ENCODE results near the gene RGS19. TPM values are rescaled to one million over a fixed set of nuclear protein-coding genes. Genes with fewer than 3 reads are reported as not detected.
A peak's percentile ranks its signal among the peaks of the same experiment; 100 is the strongest.

RGS19 gene
- polyA plus RNA-seq, 1 of the 3 experiments (the other 2 are of a cell fraction) = 20.5 TPM

DNA sequence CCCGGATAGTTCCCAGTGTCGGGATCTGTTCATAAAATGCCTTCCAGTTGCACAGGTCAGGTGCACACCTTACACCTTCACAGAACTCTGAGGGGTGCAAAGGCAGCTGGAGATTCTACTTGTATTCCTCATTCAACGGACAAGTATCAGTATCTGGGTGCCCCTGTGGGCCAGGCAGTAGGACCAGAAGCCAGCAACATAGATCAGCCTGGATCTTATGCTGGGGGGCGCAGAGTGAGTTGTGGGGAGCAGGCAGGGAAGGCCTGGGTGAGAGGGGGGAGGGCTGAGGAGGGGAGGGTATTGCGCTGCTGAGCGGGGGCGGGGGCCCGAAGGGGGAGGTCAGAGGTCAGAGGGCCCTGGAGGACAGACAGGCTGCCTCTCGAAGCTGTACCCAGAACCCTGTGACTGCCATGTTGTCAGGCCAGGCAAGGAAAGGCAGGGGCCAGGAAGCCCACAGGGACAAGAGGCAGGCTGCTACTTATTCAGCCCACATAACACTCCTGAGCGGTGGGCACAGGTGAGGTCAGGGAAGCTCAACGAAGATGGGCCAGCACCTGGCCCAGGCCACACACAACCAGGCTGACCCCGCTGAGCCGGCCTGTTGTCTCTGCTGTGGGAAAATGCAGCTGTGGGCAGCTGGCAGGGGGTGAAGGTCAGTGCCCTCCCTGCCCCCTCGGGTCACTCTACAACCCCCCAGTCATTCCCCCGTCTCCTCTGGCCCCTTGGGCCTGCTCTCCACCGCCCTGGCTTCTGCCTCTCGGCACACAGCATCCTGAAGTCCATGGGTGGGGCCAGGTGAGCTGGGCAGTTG is 1.7 kb upstream of the RGS19 start (continued):
- TF ChIP-seq JUND (IDR thresholded peaks at IDR 0.05) = no peak

- H3F3A ChIP-seq (replicated peaks; ENCODE audit: insufficient read depth) = peaks cover 14% of the 10 kb centered on the region
- H3K4me2 ChIP-seq = peak within 1 kb of the TSS; percentile 99
- peak within 1 kb of the TSS; percentile 72; the same call in 1 of the 2 replicates for H2AFZ ChIP-seq (ENCODE audit: low read depth)
- WGBS (ENCODE audit: low lambda C conversion rate) = 57% methylated on average over 14 of the region's 62 CpGs
- no peaks in the 10 kb centered on the region for H4K20me1 ChIP-seq (ENCODE audit: insufficient read depth)
- no peaks in the 10 kb centered on the region for H3K9me3 ChIP-seq
- peaks cover 13 to 36% of the 10 kb centered on the region in 2 experiments; a peak in 3 of 4 replicates for H3K4me1 ChIP-seq (ENCODE audit: control insufficient read depth in 1 of 2, insufficient read depth in 2 of 2, low read depth in 1 of 2, low read length in 1 of 2)
- H3K27ac ChIP-seq (ENCODE audit: low read depth in 2 of 2, low read length in 1 of 2) = peak within 1 kb of the TSS in 1 of 2 experiments; percentile 68; a peak in 2 of 4 replicates
- POLR2A ChIA-PET = interaction anchor here (1.0 to 1.2 kb wide), 2 partner anchors 9 to 18 kb away, joined by 3 read pairs; partner anchors contain the start of gene TCEA2
- H3K27me3 ChIP-seq (ENCODE audit: insufficient read depth) = no peaks in the 10 kb centered on the region; the same call in 1 of the 2 replicates
- H3K4me3 ChIP-seq (ENCODE audit: low read depth in 2 of 2, low read length in 1 of 2) = peak within 1 kb of the TSS; percentile 76 to 80
- no peak for DNase-seq
- no peaks in the 10 kb centered on the region for H3K36me3 ChIP-seq (replicated peaks in 1 of 2; ENCODE audit: control insufficient read depth in 1 of 2, insufficient read depth in 2 of 2, low read length in 1 of 2)
- no peaks in the 10 kb centered on the region for H3K9me2 ChIP-seq
- TF ChIP-seq, protein P1, sequence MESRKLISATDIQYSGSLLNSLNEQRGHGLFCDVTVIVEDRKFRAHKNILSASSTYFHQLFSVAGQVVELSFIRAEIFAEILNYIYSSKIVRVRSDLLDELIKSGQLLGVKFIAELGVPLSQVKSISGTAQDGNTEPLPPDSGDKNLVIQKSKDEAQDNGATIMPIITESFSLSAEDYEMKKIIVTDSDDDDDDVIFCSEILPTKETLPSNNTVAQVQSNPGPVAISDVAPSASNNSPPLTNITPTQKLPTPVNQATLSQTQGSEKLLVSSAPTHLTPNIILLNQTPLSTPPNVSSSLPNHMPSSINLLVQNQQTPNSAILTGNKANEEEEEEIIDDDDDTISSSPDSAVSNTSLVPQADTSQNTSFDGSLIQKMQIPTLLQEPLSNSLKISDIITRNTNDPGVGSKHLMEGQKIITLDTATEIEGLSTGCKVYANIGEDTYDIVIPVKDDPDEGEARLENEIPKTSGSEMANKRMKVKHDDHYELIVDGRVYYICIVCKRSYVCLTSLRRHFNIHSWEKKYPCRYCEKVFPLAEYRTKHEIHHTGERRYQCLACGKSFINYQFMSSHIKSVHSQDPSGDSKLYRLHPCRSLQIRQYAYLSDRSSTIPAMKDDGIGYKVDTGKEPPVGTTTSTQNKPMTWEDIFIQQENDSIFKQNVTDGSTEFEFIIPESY (IDR thresholded peaks at IDR 0.05; ENCODE audit: borderline replicate concordance, low read depth) = no peak
- TF ChIP-seq RFX5 (IDR thresholded peaks at IDR 0.05; ENCODE audit: low read length) (no peak), NRF1 (IDR thresholded peaks at IDR 0.05; ENCODE audit: low read depth, low read length) (no peak), EZH2phosphoT487 (IDR thresholded peaks at IDR 0.05; ENCODE audit: borderline replicate concordance, low read depth) (no peak), GABPA (IDR thresholded peaks at IDR 0.05; ENCODE audit: low read depth) (no peak), RAD21 (IDR thresholded peaks at IDR 0.05; ENCODE audit: low read length) (no peak), CTCF (IDR thresholded peaks at IDR 0.05) (no peak), MXI1 (IDR thresholded peaks at IDR 0.05; ENCODE audit: low read depth, low read length) (no peak), FOXJ3 (CRISPR knock-in tag; IDR thresholded peaks at IDR 0.05) (no peak), JUND (IDR thresholded peaks at IDR 0.05) (no peak), EP300 (IDR thresholded peaks at IDR 0.05; ENCODE audit: borderline replicate concordance in 1 of 2, low read depth in 1 of 2, low read length in 1 of 2) (no peak), MEF2A (IDR thresholded peaks at IDR 0.05; ENCODE audit: borderline replicate concordance, low read depth) (no peak), CHD2 (IDR thresholded peaks at IDR 0.05; ENCODE audit: low read length, partially characterized antibody) (no peak), TAF1 (IDR thresholded peaks at IDR 0.05; ENCODE audit: borderline replicate concordance, low read depth, low read length) (no peak), FOSL2 (IDR thresholded peaks at IDR 0.05; ENCODE audit: borderline replicate concordance, low read depth) (no peak), TCF12 (IDR thresholded peaks at IDR 0.05) (no peak), SMC3 (IDR thresholded peaks at IDR 0.05; ENCODE audit: low read depth, low read length) (no peak), ELF1 (IDR thresholded peaks at IDR 0.05) (no peak)
- TF ChIP-seq, protein P2, sequence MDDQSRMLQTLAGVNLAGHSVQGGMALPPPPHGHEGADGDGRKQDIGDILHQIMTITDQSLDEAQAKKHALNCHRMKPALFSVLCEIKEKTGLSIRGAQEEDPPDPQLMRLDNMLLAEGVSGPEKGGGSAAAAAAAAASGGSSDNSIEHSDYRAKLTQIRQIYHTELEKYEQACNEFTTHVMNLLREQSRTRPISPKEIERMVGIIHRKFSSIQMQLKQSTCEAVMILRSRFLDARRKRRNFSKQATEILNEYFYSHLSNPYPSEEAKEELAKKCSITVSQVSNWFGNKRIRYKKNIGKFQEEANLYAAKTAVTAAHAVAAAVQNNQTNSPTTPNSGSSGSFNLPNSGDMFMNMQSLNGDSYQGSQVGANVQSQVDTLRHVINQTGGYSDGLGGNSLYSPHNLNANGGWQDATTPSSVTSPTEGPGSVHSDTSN (IDR thresholded peaks at IDR 0.05) = no peak
- H3K79me2 ChIP-seq (ENCODE audit: insufficient read depth) = no peaks in the 10 kb centered on the region
- peak within 1 kb of the TSS; percentile 76 for H3K9ac ChIP-seq
- CTCF ChIA-PET = interaction anchor here (0.7 to 12.9 kb wide), 9 partner anchors 10 to 139 kb away, joined by 3 to 252 read pairs (median 6); partner anchors contain the start of gene NPBWR2
Measured at GRCh38 chr20:64080013-64080812, 895 bp upstream of the RGS19 start, which contains the start of gene OPRL1. Gene OPRL1 (plus strand): TSS chr20:64080082. CDS start chr20:64092721, 12,639 bp downstream.

Measured in SK-N-SH (cell line).